CD1c-positive myeloid dendritic cell (primary cell): ENCODE measurements around the gene MTHFSD.

Experiments
- DNase-seq: peaks from one replicate; pipeline ENCODE4 v3.0.0-alpha.2; 2016; ENCODE audit errors: extremely low spot score

Gene MTHFSD

DNA sequence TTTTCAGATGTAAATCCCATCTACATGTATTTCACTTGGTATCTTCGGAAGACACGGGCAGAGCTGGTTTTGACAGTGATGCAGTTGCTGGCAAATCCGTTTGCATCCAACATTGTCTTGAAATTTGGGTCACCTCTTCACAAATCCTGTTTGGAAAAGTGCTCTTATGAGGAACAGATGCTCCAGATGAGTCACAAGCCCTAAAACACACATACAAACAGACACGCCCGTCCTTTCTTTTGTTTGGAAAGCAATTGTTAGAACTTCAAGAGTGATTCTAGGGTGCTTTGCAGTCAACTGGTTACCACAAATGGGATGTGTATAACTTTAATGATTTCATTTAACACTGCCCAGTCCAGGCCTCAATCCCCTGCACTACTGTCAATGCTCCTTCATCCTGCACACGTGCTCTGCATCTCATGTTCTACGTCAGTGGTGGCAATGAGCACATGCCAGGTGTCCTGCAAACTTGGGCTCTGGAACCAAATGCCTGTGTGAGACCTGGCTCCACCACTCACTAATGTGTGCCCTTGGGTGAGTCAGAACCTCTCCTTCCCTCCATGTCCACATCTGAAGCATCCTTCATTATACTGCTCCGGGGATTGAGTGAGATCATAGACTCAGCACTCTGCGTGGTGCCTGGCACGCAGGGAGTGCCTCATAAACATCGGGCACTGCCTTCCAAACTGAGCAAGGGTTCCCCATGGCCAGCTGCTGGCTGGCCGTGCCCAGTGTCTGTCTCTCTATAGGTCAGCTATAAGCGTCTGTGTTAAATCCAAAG, 64.0 kb downstream of the MTHFSD start:
- DNase-seq = no peak

DNA sequence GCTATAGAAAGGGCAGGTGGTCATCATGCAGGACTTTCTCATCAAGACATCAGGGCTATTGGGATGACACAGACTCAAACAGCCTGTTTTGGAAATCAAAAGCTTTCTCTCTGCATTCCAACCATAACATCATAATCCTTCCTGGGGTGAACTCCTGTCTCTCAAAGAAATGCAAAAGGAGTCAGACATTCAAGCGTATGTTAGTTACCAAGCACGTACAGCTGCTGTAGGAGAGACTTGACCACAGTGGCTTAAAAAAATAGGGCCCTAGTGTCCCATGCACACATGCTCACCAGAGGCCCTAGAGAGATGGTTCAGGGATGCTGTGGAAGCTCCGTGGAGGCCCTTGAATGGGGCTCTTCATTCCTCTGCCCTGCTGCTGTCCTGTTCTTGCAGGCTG, 69.3 kb downstream of the MTHFSD start:
- DNase-seq = no peak

DNA sequence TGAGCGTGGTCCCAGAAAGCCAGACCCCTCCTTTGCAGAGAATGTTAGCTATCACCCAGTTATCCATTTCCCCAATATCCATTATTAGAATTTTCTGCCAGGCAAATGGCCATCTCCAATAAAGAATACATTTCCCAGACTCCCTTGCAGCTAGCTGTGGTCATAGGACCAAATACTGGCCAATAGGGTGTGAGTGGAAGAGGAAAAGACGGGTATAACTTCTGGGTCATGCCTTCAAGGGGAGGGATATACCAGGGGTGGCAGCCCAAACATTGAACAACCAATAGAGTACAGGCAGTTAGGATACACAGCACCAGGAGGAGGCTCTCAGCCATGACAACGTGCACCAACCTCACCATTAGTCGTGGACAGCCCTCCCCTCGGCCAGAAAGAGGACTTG, 70.8 kb downstream of the MTHFSD start:
- no peak for DNase-seq

DNA sequence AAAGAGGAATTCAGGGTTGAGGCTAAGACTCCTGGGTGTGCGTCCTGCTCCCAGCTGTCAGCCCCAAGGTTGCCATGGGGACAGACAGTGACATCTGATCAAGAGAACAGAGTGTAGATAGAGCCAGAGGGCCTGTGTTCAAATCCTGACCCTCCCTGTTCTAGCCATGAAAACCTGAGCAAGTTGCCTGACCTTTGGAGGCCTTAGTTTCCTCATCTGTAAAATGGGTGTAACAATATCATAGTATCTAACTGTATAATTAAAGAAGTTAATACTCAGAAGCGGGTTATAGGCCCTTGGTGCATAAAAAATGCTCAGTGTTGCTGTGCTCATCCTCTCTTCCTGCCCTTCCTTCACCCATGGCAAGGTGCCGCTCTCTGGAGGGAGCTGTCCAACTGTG, 73.4 kb downstream of the MTHFSD start:
- DNase-seq = no peak

DNA sequence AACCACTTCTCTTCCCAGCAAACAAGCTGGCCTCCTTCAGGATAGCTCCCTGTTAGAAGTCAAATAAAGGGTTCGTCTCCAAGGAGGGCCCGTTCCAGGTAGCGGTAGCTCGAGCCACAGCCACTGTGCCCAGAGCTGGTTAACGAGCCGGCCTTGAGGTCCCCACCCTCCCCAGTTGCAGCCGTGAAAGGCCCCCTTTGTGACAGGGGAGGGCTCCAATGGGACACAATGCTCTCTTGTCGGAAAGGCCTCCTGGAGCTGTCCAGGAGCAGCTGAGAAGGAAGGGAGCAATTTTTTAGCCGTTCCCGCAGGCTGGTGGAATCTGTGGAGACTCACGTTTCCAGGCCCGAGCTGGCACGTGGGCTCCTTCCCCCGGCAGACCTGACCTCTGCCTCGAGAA, 74.6 kb downstream of the MTHFSD start:
- no peak for DNase-seq
